CD4-positive, alpha-beta T cell treated with Interleukin-6 for 4 hours (primary cell): ENCODE measurements around the gene FAM200C.
"Not testable (repeated sequence)": the region's sequence is repeated elsewhere in the genome, so short reads cannot be mapped to it uniquely, and the experiment has no call there.

Experiments
- DNase-seq: peaks from one replicate; pipeline ENCODE4 v3.0.0-alpha.2; 2020; ENCODE audit warnings: mixed read lengths

Gene FAM200C

GRCh38 chr5:160399402-160400353 is at the start of gene FAM200C:
TSS of gene FAM200C (minus strand) at chr5:160400054. CDS start at chr5:160395490, 4,564 bp downstream.
- DNase-seq = peak; percentile 74

GRCh38 chr5:160449458-160449857 is 49.6 kb upstream of the FAM200C start:
- DNase-seq = no peak

GRCh38 chr5:160448886-160449285 is 49.0 kb upstream of the FAM200C start:
- no peak for DNase-seq

DNA sequence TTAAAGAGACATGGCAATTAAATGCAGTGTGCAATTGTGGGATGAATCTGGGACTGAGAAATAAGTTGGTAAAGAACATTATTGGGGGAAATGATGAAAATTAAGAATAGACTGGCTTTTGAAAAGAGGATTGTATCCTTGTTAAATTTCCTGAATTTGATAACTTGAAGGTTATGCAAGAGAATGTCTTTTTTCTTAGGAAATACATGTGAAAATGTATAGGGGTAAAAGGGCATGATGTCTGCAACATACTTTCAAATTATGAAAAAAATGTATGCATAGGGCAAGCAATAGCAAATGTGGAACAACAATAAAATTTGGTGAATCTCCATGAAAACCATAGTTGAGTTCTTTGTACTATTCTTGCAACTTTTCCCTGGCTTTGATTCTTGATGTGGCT is 45.9 kb upstream of the FAM200C start:
- no peak for DNase-seq

DNA sequence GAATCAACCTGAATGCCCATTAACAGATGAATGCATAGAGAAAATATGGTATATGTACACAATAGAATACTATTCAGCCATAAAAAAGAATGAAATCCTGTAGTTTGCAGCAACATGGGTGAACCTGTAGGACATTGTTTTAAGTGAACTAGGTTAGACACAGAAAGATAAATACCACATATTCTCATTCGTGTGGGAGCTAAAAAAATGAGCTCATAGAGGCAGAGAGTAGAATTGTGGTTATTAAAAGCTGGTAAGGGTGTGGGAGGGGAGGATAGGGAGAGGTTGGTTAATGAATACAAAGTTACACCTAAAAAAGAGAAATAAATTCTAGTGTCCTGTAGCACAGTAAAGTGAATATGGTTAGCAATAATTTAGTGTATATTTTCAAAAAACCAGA is 45.3 kb upstream of the FAM200C start:
- DNase-seq = no peak

GRCh38 chr5:160444407-160444806 is 44.6 kb upstream of the FAM200C start:
- DNase-seq = no peak

DNA sequence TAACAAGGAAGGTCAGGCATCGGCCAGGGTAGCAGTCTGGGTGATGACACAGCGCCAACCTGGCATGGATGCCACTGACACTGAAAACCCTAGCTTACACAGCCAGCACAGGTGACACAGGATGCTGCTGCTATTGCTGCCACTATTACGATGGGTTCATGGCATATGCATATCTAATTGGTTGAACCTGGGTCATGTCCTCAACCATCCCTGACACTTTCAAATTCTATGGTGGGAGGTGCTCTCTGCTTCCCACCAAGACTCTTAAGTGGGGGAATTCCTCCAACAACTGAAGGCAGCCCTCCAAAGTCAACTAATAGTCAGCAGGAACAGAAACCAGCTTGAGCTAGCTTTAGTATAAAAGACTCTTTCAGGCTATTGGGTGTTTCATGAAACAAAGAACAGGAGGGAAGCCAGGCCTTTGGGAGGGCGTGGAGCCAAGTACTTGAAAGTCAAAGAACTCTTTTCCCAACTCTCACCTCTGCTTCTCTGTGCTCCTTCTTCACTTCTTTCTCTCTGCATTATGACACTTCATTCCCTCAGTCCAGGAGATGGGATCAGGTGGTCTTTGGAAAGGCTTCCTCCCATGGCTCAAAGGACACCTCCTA is 43.1 kb upstream of the FAM200C start:
- DNase-seq = no peak

GRCh38 chr5:160441311-160441781 is 41.5 kb upstream of the FAM200C start:
- no peak for DNase-seq

GRCh38 chr5:160439205-160439600 is 39.3 kb upstream of the FAM200C start:
- DNase-seq = peak; percentile 91

GRCh38 chr5:160438316-160439204 is 38.7 kb upstream of the FAM200C start:
- DNase-seq = peak; percentile 61

DNA sequence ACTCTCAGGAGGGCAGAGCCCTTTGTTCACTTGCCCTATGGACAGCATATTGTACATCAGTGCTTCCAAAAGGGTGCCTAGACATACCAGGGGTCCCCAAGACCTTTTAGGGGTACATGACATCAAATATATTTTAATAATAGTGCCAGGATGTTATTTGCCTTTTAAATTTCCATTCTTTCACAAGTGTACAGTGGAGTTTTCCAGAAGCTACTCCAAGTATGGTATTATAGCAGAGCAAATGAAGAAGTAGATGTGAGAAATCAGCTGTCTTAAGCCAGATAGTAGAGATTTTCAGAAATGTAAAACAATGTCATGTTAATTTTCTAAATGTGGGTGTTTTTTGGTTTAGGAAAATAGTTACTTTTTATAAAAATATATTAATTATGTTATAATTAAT is 37.4 kb upstream of the FAM200C start:
- no peak for DNase-seq

- DNase-seq = not testable (repeated sequence)
Measured at GRCh38 chr5:160436661-160437060, 36.8 kb upstream of the FAM200C start.

GRCh38 chr5:160436017-160436416 is 36.2 kb upstream of the FAM200C start:
- no peak for DNase-seq

GRCh38 chr5:160435532-160435931 is 35.7 kb upstream of the FAM200C start:
- DNase-seq = no peak

GRCh38 chr5:160434022-160434531 is 34.2 kb upstream of the FAM200C start:
- DNase-seq = peak; percentile 5

DNA sequence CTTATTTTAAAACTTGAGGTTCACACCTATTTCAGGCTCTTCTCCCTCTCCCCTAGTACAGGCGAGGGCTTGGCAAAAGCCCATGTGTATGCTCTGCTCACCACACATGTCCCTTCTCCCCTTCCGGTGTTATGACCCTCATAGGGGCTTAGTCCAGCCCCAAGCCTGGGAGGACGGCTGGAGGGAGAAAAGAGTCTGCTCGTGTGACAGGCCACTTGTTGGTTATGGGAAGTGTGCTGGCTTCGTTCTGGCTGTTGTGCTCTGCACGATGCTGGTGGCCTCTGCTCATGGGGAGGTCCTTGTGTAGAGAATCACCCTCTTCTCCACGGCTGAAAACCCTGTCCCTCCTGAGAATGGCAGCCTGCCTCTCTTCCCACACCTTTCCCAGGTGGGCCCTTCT is 32.9 kb upstream of the FAM200C start:
- no peak for DNase-seq

GRCh38 chr5:160432196-160432595 is 32.3 kb upstream of the FAM200C start:
- no peak for DNase-seq

DNA sequence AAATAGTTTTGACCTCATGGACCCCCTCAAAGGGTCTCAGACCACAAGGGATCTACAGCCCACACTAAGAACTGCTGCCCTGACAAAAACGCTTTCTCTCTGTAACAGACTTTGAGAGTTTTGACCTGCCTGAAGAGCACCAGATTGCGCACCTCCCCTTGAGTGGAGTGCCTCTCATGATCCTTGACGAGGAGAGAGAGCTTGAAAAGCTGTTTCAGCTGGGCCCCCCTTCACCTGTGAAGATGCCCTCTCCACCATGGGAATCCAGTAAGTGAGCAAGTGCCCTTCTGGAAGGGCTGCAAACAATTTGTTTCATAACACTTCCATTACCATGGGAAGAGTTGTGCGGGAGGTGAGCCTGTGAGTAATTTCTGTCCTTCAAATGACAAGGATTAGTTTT is 27.8 kb upstream of the FAM200C start:
- DNase-seq = no peak

- peak; percentile 6 for DNase-seq
Measured at GRCh38 chr5:160423099-160423498, 23.2 kb upstream of the FAM200C start.

GRCh38 chr5:160421625-160422258 is 21.9 kb upstream of the FAM200C start, which contains the start of gene PTTG1:
TSS of gene PTTG1 (plus strand) at chr5:160421855. CDS start at chr5:160422313, 458 bp downstream.
- DNase-seq = peak; percentile 96

- no peak for DNase-seq
Measured at GRCh38 chr5:160420331-160420610, 20.4 kb upstream of the FAM200C start.
